ENCODE results near the gene ZBTB8A.
"Not testable (repeated sequence)": the region's sequence is repeated elsewhere in the genome, so short reads cannot be mapped to it uniquely, and the experiment has no call there.

Gene ZBTB8A

DNA sequence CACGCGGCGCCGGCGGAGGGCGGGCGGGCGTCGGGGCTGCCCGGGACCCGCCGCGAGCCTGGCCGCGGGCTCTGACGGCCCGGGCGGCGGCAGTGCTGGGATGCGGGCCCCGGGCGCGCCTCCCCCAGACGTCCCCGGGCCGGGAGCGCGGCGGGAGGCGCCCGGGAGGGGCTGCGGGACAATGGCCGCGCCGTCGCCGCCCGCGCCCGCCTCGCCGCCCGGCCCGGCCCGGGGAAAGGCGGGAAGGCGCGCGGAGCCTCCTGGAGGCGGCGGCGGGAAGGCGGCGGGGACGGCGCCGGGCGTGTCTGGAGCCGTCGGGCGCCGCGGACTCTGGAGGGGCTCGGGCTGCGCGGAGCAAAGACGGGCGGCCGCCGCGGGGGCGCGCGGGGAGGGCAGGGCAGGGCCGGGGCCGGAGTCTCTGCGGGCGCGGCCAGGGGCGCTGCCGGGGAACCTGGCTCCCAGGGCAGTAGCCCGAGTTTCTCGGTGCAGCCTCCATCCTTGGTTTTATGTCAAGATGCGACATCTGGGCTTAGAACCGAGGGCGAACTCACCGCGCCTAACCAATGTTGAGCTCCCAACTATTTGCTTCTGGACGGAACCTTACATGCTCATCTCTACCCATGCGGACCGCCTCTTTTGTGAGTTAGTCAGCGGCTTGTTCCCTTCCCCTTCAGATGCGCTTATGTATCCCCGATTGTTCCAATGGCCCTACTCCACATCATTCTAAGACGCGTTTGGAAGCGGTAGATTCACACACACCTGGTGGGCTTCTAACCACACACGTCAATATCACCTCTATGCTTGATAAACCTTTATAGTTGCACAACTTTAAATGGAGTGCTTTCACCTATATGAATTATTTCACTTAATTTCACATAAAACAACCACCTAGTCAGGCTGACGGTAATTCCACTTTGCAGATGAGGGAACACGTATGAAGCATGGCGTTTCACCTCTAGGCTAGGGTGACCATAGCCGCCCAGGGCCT lies 651 bp downstream of the ZBTB8A start:
- DNase-seq: peak; percentile 38 to 67 (median 43)

DNA sequence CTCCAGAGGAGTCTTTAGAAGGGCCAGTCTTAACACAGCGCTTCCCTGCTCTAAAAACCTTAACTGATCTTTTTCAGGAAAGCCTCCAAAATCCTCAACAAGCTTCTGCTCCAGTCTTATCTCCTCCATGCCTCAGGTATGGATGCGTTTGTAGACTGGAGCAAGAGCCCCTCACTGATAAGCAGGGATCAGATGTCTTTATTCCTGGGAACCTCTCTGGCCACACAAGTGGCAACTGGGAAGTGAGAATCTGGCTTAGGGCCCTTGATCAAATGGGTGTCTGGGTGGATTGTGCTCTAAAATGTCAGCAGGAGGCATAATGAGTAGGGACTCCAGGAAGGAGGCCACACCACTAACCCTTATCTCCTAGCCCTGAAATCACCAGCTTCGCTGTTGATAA lies 1.4 kb downstream of the ZBTB8A start:
- DNase-seq: no peak

DNA sequence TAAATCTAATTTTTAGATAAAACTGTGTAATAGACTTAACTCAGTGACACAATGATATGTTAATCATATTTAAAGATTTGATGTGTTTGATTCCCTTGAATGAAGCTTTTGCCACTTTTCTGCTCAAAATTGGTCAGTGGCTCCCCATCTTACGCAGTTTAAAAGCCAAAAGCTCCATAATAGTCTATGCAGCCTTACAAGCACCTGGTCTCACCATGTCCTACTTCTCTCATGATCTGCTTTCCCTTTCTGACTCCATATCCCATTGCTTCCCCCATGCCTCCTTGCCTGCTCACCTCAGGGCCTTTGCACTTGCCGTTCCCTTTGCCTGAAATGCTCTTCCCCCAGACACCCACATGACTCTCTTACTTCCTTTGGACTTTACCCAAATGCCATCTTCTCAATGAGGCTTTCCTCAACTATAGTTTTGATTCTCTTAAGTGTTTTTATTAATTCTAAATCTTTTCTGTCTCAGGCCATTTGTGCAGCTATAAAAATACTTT lies 1.9 kb downstream of the ZBTB8A start:
- no peak for DNase-seq

DNA sequence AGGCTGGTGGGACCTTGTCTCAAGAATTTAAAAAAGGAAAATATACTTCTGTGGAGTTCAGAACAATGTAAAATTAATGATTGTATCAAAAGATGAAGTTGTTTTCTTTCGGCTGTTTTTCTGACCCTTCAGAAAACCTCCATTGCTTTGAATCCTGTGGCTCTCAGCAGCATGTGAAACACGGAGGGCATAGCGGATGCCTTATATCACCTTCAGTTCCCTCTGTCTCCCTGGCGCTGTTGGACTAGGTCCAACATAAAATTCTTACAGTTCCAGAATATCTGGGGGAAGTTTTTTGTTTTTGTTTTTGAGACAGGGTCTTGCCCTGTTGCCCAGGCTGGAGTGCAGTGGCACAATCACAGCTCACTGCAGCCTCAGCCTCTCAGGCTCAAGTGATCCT lies 7.4 kb downstream of the ZBTB8A start:
- no peak for DNase-seq

DNA sequence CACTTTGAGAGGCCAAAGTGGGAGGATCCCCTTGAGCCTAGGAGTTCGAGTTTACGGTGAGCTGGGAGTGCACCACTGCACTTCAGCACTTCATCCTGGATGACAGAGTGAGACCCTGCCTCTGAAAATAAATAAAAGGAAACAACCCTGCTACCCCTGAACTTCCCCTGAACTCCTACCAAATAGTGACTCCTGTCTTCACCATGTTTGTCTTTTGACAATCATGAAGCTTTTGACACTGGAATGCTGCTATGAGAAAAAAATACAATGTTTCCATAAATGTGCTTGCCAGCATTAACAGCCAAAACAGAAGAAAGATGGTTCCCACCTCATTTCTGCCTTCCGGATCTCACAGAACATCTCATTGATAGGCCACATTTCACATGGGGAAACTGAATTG lies 10.4 kb downstream of the ZBTB8A start:
- DNase-seq: no peak

DNA sequence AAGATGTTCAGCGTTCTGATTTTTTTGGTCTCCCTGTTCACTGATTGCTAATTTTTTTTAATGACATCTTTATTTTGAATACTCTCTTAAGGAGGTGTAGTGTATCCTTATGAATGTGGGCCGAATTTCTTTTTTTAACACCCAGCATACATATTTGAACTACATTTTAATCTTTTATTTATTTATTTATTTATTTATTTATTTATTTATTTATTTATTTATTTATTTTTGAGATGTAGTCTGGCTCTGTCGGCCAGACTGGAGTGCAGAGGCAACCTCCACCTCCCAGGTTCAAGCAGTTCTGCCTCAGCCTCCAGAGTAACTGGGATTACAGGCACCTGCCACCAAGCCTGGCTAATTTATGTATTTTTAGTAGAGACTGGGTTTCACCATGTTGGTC lies 15.1 kb downstream of the ZBTB8A start:
- DNase-seq: no peak

DNA sequence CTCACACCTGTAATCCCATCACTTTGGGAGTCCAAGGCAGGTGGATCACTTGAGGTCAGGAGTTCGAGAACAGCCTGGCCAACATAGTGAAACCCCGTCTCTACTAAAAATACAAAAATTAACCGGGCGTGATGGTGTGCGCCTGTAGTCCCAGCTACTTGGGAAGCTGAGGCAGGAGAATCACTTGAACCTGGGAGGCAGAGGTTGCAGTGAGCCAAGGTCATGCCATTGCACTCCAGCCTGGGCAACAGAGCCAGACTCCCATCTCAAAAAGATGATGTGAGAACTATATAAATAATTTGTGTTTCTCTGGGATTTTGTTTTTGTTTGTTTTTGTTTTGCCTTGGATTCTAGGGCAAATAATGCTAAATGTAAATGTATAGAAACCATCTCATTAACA lies 17.8 kb downstream of the ZBTB8A start:
- DNase-seq: not testable (repeated sequence)

DNA sequence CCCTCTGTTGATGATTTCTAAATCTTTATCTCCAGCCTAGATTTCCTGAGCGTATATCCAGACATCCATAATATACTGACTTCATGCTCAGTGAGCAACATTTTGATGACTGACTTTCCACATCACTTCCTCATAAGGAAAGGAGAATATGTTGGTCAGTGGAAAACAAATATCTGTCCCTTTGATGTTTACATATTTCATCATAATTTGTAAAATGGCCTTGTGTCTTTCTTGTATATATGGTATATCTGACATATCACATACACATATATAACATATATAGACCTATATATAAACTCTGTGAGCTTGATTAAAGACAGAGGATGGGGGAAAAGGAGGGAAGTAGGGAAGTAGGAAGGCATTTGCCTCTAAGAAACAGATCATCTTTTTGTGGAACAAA lies 18.6 kb downstream of the ZBTB8A start:
- DNase-seq: peak in 1 of 3 donors; percentile 9

DNA sequence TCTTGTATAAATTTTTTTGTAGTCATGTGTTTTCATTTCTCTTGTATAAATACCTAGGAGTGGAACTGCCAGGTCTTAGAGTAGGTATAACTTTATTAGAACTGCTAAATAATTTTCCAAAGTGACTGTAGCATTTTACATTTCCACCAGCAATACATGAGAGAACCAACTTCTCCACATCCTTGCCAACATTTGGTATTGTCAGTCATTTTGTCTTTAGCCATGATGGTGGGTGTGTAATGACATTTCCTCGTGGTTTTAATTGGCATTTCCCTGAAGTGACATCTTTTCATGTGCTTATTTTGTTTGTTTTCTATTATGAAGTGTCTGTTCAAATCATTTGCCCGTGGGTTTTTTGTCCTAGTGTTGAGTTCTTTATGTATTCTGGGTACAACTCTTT lies 29.7 kb downstream of the ZBTB8A start:
- DNase-seq: no peak

DNA sequence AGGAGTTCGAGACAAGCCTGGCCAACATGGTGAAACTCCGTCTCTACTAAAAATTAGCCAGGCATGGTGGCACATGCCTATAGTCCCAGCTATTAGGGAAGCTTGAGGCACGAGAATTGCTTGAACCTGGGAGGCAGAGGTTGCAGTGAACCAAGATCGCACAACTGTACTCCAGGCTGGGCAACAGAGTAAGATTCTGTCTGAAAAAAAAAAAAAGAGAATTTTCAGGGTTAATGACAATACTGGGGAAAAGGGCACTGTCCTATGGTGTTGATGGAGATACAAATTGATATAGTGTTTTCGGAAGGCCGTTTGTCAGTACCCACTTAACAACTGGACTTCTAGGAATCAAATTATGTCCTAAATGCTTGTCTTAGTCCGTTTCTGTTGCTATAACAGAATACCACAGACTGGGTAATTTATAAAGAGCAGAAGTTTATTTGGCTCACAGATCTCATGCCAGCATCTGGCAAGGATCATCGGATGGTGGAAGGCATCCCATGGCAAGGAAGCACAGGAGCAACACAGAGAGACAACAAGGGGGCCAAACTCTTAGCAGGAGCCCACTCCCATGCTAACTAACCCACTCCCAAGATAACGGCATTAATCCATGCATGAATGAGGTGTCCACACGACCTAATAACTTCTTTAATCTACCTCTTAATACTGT lies 41.3 kb downstream of the ZBTB8A start:
- DNase-seq: no peak

DNA sequence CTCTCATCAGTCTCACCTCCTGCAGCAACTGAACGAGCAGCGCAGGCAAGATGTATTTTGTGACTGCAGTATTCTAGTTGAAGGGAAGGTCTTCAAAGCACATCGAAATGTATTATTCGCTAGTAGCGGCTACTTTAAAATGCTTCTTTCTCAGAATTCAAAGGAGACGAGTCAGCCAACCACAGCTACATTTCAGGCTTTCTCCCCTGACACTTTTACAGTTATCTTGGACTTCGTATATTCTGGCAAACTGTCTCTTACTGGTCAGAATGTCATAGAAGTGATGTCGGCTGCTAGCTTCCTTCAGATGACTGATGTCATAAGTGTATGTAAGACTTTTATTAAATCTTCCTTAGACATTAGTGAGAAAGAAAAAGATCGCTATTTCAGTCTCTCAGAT lies 53.7 kb downstream of the ZBTB8A start:
- DNase-seq: no peak

DNA sequence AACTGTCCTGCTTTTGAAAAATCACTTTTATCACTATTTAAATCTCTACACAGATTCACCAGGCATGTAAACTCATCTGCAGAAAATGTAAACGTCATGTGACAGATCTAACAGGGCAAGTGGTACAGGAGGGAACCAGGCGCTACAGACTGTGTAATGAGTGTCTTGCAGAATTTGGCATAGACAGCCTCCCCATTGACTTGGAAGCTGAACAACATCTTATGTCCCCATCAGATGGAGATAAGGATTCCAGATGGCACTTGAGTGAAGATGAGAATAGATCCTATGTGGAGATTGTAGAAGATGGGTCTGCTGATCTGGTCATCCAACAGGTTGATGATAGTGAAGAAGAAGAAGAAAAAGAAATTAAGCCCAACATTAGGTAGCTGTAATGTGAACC lies 60.8 kb downstream of the ZBTB8A start:
- DNase-seq: no peak

DNA sequence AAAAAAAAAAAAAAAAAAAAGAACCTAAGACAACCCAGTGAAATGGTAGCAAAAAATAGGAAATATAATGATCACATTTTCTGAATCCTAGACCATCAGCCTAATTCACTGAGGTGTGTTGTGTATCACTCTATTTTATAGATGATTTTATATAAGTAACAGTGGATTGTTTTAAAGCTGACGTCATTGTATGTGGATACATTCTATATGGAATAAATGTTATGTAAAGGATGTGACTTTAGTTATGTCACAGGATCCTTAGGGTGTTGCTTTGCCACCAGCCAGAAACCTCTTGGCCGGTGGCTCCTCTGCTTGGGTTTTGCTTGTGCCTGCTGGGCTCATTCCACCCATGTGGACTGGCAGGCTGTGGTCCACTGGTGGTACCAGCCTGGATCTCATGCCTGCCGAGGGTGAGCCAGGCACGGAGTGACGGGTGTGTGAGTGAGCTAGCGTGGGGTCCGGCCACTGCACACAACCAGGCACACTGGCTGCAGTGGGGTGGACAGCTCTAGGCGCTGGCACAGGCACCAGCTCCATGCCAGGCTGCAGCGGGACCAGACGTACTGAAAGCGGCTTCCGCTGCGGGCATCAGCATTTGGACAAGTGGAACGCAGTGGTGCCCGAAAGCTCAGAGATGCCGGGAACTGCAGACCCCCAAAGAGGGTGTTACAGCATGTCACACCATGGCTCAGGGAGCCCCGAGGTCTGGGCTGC lies 66.6 kb downstream of the ZBTB8A start:
- DNase-seq: no peak

DNA sequence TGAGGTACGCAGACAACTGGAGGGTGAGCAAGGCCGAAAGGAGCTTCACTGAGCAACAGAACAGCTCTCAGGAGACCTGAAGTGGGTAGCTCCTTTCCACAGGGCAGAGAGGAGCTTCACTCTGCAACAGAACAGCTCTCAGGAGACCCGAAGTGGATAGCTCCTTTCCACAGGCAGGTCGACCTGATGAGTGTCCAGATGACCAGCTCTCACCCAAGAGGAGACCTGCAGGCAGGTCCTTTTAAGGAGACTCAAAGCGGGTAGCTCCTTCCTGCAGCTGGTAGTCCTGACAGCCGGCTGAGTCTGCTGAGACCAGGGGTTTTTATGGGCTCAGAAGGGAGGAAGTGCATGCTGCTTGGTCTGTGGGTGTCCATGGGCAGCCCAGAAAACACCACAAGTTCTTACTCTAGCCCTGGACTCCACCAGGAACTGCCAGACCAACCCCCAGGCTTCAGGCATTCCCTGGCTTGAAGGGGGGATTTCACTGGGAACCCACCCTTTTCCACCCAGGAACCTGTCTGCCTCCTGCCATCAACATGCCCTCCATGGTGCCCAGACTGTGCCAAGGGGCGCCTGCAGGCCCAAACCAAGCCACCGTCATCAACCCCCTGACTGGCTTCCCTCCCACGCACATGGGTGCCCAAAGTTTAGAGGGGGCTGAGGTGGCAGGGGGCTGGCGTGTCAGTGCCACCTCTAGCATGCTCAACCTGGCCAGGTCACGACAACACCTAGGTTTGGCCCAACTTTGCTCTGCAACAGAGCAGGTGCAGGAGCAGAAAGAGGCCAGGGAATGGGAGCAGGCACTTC lies 67.5 kb downstream of the ZBTB8A start:
- peak in 2 of 3 donors; percentile 42 to 58 for DNase-seq

DNA sequence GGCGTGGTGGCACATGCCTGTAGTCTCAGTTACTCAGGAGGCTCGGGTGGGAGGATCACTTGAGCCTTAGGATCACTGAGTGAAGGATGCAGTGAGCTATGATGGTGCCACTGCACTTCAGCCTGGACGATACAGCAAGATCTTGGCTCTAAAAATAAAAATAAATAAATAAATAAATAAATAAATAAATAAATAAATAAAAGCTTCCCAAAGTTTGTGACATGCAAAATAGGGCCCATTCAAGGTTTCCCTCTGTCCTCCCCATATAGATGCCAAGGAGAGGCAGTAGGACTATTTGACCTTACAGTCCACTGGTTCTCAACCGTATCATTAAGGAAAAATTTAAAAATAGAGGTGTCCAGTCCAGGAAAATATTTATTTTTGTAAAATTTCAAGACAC lies 70.0 kb downstream of the ZBTB8A start:
- no peak for DNase-seq

DNA sequence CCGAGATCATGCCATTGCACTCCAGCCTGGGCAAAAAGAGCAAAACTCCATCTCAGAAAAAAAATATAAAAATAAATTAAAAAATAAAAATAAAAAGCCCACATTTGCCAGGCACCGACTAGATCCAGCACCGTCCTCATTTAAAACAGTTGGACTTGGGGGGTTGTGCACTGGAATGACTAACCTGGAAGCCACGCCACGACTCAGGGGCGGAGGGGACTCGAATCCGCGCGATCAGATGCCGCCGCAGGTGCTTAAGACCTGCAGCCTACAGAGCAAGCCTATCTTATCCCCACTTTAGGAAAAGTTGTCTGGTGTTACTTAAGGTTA lies 72.6 kb downstream of the ZBTB8A start:
- DNase-seq: no peak

DNA sequence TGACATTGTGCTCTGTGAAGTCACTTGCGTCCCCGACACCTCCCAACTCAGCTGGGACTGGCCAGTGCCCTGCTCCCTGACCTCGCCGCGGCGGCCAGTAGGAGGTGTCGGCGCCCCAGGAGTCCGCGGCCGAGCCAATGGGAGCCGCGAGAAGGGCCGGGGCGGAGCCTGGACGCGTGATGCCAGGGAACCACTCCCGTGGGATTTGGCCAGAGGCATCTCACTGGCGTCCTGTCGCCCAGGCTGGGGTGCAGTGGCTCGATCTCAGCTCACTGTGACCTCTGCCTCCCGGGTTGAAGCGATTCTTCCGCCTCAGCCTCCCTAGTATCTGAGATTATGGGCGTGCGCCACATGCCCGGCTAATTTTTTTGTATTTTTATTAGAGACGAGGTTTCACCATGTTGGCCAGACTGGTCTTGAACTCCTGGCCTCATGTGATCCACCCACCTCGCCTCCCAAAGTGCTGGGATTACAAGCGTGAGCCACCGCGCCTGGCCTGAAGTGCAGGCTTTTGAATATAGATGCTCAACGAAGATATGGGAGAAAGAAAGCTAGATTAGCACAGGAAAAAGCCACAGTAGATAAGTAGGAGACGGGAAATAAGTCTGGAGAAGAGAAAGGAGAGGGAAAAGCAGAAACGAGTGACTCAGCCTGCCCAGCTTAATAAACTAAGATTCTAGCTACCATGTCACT lies 73.1 kb downstream of the ZBTB8A start:
- DNase-seq: peak; percentile 92 to 97 (median 94)

DNA sequence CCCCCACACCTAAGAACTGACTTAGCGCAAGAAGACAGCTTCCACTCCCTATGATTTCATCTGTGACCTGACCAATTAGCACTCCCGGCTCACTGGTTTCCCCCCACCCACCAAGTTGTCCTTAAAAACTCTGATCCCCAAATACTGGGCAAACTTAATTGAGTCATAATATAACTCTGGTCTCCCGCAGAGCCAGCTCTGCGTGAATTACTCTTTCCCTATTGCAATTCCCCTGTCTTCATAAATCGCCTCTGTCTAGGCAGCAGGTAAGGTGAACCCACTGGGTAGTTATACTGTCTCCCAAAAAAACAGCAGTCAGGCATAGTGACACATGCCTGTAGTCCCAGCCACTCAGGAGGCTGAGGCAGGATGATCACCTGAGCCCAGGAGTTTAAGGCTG lies 74.2 kb downstream of the ZBTB8A start:
- DNase-seq: peak in 1 of 3 donors; percentile 12

DNA sequence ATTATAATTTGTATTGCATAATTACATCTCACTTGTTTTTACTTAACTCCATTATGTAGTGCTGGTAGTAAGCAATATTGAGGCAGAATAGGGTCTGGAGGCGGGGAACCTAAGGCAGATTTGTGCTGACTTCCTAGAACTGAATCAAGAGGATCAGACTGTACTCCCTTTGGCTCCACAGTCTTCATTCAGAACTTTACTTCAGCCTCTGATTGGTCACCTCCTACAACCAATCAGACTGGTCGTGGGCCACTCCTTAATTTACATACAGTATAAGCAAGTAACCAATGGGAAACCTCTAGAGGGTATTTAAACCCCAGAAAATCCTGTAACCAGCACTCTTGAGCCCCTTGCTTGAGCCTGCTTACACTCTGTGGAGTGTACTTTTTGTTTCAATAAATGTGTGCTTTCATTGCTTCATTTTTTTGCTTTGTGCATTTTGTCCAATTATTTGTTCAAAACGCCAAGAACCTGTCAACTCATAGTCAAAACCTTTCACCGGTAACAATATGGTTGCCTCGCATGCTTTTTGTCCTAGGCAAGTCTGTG lies 79.5 kb downstream of the ZBTB8A start:
- no peak for DNase-seq

DNA sequence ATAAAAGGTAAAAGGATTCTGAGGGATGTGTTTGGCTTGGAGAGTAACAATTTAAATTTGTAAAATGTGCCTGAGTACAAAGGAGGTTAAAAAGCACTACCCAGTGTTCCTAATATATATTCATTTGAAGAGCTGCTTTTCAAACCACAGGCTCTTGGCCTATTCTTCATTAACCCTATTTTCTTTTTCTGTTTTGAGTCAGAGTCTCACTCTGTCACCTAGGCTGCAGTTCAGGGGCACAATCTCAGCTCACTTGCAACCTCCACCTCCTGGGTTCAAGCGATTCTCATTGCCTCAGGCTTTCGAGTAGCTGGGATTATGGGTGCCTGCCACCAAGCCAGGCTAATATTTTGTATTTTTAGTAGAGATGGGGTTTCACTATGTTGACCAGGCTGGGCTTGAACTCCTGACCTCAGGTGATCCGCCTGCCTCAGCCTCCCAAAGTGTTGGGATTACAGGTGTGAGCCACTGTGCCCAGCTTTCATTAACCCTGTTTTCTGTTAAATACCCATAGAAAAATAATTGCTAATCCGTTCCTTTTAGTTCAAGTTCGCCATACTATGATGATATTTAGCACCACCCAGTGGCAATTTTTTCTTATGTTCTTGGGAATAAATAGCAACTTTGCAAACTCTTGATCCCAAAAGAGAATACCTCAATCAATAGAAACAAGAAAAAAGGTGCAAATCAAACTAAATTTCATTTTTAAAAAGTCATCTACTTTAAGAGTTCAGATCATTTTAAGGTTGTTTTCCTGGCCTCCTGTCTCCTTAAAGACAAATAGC lies 80.7 kb downstream of the ZBTB8A start:
- peak; percentile 32 to 48 (median 40) for DNase-seq

DNA sequence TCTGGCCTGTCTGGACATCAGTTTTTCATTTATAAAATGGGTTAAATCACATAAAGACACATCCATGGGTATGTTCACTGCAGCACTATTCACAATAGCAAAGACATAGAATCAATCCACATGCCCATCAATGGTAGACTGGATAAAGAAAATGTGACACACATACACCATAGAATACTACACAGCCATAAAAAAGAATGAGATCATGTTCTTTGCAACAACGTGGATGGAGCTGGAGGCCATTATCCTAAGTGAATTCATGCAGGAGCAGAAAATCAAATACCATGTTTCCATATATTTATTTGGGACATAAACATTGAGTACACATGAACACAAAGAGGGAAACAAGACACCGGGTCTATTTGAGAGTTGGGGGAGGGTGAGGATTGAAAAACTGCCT lies 83.0 kb downstream of the ZBTB8A start:
- no peak for DNase-seq
